Measurements from ENCODE around the gene ROBO1.

GRCh38 chr3:79618883-79619282, 148.9 kb downstream of the ROBO1 start:
- no peak for TF ChIP-seq KAT2B (IDR thresholded peaks at IDR 0.05; ENCODE audit: borderline replicate concordance, low read depth, low read length)
- TF ChIP-seq, protein P1, sequence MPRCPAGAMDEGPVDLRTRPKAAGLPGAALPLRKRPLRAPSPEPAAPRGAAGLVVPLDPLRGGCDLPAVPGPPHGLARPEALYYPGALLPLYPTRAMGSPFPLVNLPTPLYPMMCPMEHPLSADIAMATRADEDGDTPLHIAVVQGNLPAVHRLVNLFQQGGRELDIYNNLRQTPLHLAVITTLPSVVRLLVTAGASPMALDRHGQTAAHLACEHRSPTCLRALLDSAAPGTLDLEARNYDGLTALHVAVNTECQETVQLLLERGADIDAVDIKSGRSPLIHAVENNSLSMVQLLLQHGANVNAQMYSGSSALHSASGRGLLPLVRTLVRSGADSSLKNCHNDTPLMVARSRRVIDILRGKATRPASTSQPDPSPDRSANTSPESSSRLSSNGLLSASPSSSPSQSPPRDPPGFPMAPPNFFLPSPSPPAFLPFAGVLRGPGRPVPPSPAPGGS (CRISPR knock-in tag; IDR thresholded peaks at IDR 0.05), result no peak
